Fibroblast of skin of left quadriceps (primary cell): ENCODE measurements around the gene GPR137B.
"Not testable (repeated sequence)": the region's sequence is repeated elsewhere in the genome, so short reads cannot be mapped to it uniquely, and the experiment has no call there.

Experiments
- DNase-seq, 2 experiments: peaks; one replicate each; pipeline ENCODE4 v3.0.0-alpha.2; 2013; ENCODE audit warnings: low read depth in 2 of 2

Gene GPR137B

GRCh38 chr1:236144446-236145150 lies 2.3 kb downstream of the GPR137B start:
- DNase-seq, result no peak

- no peak for DNase-seq
These were observed 4.7 kb downstream of the GPR137B start for GRCh38 chr1:236147068-236147467.

DNA sequence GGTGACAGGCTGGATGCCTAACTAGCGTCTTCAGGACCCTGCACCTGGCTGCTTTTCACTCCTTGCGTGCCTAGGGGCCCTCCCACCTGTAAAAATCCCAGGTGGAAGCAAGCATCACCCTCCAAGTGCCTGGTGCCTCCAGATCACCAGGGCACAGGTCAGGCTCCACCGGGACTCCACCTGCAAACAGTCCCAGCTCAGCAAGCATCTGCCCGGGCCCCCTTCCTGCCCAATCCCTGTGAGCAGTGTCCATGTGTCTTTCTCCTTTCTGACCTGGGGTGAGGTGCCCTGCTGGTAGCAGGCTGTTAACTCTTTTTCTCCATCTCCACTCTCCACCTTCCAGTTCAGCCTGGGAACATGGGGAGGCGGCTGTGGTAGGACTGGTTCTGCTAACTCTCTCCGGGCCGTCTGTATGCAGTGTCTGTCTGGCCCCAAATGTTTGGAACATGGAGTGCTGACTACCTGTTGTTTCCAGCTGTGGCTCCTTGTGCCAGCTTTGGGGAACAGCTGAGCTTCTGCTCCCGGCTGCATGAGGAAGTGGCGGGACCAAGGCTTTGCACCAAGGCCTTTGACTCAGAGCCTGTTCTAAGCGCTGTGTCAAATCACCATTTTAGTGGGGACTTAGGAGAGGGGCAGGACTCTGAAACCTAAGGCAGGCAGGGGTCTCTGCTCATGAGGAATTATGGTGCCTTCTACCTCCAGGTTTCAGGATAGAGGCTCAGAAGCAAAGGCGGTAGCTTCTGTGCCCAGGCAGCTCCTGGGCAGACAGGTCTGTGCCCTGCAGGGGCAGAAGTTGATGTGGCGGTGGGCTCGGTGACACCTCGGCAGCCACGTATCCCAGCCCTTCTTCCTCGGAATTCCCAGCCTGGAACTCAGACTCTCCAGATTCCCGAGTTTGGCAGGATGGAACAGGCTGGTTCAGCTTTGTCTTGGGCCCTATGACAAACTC lies 5.5 kb downstream of the GPR137B start:
- no peak for DNase-seq

GRCh38 chr1:236148470-236148845 lies 6.1 kb downstream of the GPR137B start:
- DNase-seq, result no peak

- no peak for DNase-seq
These were observed 6.8 kb downstream of the GPR137B start for GRCh38 chr1:236149003-236149595.

- DNase-seq, result no peak
These were observed 7.4 kb downstream of the GPR137B start for GRCh38 chr1:236149696-236150228.

DNA sequence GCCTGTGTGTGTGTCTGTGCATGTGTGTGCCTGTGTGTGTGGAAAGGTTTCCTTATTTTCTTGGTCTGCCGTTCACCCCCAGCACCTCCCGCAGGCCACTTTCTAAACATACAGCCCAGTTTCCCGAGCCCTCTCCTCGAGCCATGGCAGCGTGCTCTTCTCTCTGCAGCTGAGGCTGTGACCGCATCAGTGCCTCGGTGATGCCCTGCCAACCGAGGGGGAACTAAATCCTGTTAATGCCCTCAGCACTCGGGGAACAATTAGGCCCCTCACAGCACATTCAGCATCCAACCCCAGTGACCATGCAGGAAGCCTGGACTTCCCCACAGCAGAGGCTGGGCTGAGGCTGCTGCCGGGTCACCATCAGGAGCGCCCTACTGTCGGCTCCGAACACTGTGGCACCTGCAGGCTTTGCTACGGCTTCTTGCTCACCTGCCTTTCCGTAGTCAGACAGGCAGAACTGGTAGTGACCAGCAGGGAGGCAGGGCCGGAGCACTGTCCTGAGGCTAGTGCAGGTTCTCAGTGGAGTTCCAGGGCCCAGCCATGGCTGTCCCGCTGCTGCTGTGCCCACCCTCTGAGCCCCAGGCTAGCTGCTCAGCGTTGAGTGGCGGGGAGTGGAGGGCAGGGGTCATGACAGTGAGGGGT lies 8.1 kb downstream of the GPR137B start:
- no peak for DNase-seq

DNA sequence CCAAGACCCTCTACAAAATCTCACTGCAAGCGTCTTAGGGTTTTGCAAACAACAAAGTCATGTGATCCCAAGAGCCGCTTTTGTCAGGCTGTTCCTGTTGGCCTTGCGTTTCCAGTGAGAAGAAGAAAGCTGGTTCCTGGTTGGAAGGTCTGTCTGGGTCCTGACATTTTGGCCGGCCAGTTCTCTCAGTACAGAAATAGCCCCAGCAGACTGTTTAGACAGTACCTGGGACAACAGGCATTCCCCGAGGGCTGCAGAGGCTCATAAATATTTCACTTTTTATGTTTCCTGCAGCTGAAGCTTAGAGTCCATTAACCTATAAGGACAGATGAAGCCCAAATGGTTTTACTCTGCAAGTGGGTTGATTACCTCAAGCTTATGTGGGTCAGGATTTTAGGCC lies 8.6 kb downstream of the GPR137B start:
- no peak for DNase-seq

DNA sequence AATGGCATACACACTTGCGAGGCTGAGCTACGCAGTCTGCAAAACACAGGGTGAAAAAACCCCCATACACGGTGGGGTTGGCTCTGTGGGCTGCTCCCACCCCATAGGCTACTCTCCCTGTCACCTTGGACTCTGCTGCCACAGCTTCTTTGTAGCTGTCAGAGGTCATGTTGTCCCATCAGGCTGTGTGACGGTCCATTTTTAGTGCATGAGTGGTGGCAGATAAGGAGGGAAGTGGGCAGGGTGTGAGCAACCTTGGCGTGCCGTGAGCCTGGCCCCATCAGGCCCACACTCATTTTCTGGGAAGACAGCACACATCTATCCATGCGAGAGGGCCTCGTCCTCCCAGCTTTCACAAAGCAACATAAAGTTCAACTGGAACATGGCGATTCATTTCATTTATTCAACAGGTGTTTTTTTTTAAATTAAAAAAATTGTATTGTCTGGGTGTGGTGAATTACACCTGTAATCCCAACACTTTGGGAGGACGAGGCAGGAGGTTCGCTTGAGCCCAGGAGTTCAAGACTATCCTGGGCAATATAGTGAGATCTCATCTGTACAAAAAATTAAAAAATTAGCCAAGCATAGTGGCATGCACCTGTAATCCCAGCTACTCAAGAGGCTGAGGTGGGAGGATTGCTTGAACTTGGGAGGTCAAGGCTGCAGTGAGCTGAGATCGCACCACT lies 9.5 kb downstream of the GPR137B start:
- DNase-seq, result no peak

DNA sequence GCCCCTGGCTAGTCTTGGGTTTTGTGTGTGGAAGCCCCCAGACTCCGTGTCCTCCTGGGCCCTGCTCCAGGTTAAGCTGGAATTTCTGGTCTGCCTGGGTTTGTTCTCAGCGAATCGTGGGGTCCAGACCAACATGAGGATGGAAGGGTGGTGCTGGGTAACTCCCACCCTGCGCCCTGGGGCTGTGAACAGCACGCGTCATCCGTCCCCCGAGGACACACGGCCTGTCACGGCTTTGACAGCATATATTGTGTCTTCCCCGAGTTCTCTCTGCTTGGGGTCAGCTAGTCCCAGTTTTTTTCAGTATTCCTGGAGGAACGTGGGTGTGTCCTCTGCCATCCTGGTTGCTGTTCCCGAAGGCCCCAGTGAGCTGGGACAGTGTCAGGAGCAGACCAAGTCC lies 11.8 kb downstream of the GPR137B start:
- no peak for DNase-seq

DNA sequence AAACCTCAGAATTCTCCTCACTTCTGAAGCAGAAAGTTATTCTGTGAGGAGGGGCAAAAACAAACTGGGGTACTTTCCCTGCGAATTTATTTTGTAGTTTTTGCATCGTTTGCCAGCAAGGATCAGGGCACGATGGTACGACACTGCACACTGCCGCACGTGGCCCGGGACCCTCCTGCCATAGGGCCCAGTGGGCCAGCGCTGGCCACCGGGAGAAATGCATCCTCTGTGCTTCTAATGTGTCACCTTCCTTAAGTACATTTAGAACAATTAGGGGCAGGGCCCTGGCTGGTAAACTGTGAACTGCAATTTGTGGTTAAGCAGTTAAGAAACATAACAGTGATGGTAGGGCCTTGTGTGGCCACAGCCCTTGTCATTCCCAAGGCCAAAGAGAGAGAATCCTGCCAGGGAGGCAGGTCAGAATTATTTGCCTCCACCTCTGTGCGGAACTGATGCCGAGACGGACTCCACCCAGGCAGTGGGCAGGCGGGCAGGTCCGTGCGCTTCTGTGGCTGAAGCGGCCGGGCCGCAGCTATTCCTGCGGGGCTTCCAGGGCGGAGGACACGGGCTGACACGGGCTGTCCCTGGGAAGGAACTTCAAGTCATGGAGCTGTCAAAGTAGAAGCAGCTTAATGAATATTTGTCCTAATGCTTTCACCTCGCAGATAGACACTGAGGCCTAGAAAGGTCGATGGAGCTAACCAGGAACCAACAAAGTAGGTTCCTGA lies 12.5 kb downstream of the GPR137B start:
- no peak for DNase-seq

DNA sequence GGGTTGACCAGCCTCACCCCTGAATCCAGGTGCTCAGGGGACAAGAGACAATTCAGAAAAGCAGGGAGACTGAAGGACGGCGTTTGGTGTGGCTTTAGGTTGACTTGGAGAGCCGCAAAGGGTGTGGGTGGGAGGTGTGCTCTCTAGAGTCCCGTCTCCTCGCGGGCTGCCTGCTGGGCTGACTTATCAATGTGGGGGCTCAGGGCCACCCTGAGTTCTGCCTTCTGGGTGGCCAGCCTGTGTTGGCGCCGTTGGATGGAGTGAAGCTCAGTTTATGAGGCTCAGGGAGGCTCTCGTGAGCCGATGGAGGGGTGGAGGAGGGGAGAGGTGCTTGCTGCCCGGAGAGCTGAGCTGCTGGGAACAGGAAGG lies 13.0 kb downstream of the GPR137B start:
- no peak for DNase-seq

GRCh38 chr1:236155841-236156503 lies 13.6 kb downstream of the GPR137B start:
- no peak for DNase-seq

DNA sequence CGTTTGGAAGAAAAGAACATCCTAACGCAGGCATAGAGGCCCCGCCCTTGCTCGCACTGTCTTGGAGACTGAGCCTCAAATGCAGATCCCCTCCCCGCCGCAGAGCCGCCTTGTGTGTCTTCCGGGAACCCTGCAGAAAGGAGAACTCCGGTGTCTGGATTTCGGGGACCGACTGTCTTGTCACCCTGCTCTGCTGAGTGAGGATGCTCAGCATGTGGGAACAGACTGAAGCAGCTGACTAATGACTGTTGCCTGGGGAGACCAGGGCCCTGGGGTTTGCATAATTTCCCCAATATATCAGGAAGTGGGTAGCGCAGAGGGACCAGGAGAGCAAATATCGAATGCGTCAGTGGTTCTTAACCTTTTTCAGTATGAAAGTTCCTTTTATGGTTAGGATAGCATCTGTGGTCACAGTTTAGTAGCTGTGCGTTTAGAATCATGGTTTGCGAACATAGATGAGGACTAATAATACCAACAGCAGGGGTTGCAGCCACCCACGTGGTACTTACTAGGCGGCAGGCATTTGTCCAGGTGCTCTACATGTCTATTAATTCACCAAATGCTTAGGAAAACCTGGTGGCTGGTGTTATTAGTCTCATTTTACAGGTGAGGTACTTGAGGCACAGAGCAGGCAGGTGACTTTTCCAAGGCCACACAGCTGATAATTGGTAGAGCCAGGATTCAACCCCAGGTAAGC lies 14.3 kb downstream of the GPR137B start:
- DNase-seq, result no peak

GRCh38 chr1:236158072-236158471 lies 15.7 kb downstream of the GPR137B start:
- DNase-seq, result not testable (repeated sequence)

DNA sequence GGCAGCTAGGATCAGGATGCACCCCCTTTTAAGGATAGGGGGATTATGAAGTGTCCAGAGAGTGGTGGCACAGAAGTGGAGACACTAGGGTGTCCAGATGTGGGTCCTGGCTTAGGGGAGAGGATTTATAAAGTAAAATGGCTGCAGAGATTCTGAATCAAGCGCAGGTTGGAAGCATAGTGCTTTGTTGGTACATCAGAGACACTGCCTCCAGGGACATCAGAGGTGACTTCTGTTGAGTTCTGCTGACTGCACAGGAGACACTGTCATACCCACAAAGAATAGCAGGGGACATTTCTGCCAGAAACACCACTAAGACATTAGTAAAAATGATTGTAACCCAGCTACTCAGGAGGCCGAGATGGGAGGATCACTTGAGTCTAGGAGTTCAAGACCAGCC lies 16.4 kb downstream of the GPR137B start:
- no peak for DNase-seq

- DNase-seq, result no peak
These were observed 17.6 kb downstream of the GPR137B start for GRCh38 chr1:236159704-236160539.

DNA sequence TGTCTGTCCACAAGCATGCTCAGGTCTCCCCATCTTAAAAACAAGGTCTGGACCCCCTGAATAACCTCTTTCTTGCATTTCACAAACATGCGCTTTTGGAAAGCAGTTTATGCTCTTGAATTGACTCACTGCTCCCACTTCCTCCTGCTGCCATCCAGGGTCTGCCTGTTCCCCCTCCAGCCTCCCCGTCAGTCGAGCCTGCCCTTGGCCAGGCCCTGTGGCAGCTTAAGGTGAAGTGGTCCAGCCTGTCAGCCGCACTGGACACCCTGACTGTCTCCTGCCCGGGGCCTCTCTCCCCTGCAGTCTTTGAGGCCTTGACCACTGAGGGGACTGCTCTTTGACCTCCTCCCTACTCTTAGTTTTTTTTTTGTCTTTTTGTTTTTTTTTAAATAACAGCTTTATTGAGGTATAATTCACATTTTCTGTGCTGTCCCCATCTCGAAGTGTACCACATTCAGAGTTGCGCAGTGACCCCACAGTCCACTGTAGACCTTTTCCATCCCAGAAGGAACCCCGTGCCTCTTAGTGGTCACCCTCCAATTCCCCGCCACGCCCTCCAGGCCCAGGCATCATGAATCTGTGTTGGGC lies 18.3 kb downstream of the GPR137B start:
- no peak for DNase-seq
